Transverse colon (tissue), 4 donors: ENCODE data around the gene SPTBN1. TPM values are rescaled to one million over a fixed set of nuclear protein-coding genes. Genes with fewer than 3 reads are reported as not detected.

Experiments
- DNase-seq: peaks from one replicate; pipeline ENCODE4 v3.0.0-alpha.2; 2019
- H3K27ac ChIP-seq, 4 donors: fragments of 200-600 bp; sonication (generic); 2 replicates each; pipeline ENCODE4 v1.5.1; 2016 to 2018; ENCODE audit warnings: inconsistent platforms in 4 of 4
- H3K27me3 ChIP-seq: fragments of 200-600 bp; sonication (generic); 2 replicates; pipeline ENCODE4 v1.5.1; 2017; ENCODE audit warnings: inconsistent platforms
- H3K36me3 ChIP-seq, 4 donors: fragments of 200-600 bp; sonication (generic); 2 replicates each; pipeline ENCODE4 v1.5.1; 2017 to 2019; ENCODE audit warnings: inconsistent platforms in 4 of 4
- H3K4me1 ChIP-seq, 4 donors: fragments of 200-600 bp; sonication (generic); 2 replicates each; pipeline ENCODE4 v1.5.1; 2017 to 2020; ENCODE audit warnings: inconsistent platforms in 4 of 4
- H3K4me3 ChIP-seq, 4 donors: fragments of 200-600 bp; sonication (generic); 1 replicate in 1 of 4; 2 replicates in 3 of 4; pipeline versions ENCODE4 v1.5.1 to v1.6.1; 2017 to 2019; ENCODE audit warnings: inconsistent platforms in 4 of 4
- H3K9me3 ChIP-seq, 2 donors: fragments of 200-600 bp; sonication (generic); 2 replicates each; pipeline ENCODE4 v1.5.1; 2017 to 2019; ENCODE audit warnings: inconsistent platforms in 2 of 2
- CTCF ChIP-seq, 5 experiments: fragments of 200-600 bp in 3 of 5; fragments of 450-650 bp in 2 of 5; sonication (generic) in 3 of 5; IDR thresholded peaks; 1 replicate in 2 of 5; 2 replicates in 3 of 5; pipeline ENCODE4 v1.5.1; 2016 to 2017; ENCODE audit warnings: antibody characterized with exemption in 5 of 5, inconsistent platforms in 3 of 5, mild to moderate bottlenecking in 2 of 5, moderate library complexity in 1 of 5
- EP300 ChIP-seq: sonication (generic); formaldehyde crosslinking; IDR thresholded peaks from one replicate; pipeline ENCODE4 v1.6.1; 2017; ENCODE audit warnings: antibody characterized with exemption, low read depth
- POLR2A ChIP-seq: fragments of 450-650 bp; IDR thresholded peaks from one replicate; pipeline ENCODE4 v1.6.1; 2016; ENCODE audit warnings: antibody characterized with exemption, mild to moderate bottlenecking, moderate library complexity
- POLR2AphosphoS5 ChIP-seq, 3 donors: sonication (generic); formaldehyde crosslinking; IDR thresholded peaks; one replicate each; pipeline ENCODE4 v1.6.1; 2016; ENCODE audit warnings: antibody characterized with exemption in 3 of 3
- WGBS, 2 donors: methylation state at CpG; one replicate each; pipeline ENCODE4 v1.1.5; 2018; ENCODE audit warnings: low coverage in 1 of 2; 5-methylcytosine and 5-hydroxymethylcytosine counted together
- in situ Hi-C, 4 donors: fragments of 200-750 bp; cut with MboI; loops; one replicate each; pipeline versions ENCODE4 v1.15.0 to v1.15.1; 2017; ENCODE audit warnings: low sequenced_read_pairs in 3 of 4, low pct_ligation_motif_present in 1 of 4, low pct_unique_long_range_greater_than_20kb in 1 of 4
- intact Hi-C: fragments of 100-400 bp; cut with DNase I; formaldehyde crosslinking; loops from one replicate; pipeline ENCODE4 v1.15.1; 2023; ENCODE audit warnings: low total_unique reads
- total RNA-seq, 4 donors: library from RNA; depleted of rRNA; stranded (reverse); fragments of >200 nt; gene quantifications; one replicate each; pipeline ENCODE4 v1.1.0, GENCODE V29; 2016

Gene SPTBN1
- total RNA-seq, 4 donors from 2014 or later: 269 to 301 (median 285) TPM

- Histone ChIP-seq H3K9me3 (no peaks in the 10 kb centered on the region), H3K27me3 (no peaks in the 10 kb centered on the region), H3K4me3 (no peak overlapping the region), H3K36me3 (no peaks in the 10 kb centered on the region), H3K27ac (peak overlapping the region; percentile 77 to 93 (median 87)), H3K4me1 (peaks cover 56 to 100% (median 80%) of the 10 kb centered on the region in 4 donors)
- no peak for TF ChIP-seq CTCF (IDR thresholded peaks at IDR 0.05)
- no peak for TF ChIP-seq EP300
- no peak for TF ChIP-seq POLR2AphosphoS5 (IDR thresholded peaks at IDR 0.05)
- TF ChIP-seq POLR2A: no peak
- intact Hi-C loops: no loop called here
- no peak for DNase-seq
- WGBS, 2 donors: 58 to 71% methylated on average over 5 to 7 of the region's 7 CpGs
- in situ Hi-C loops: no loop called here
Measured at GRCh38 chr2:54581326-54582039, 125.4 kb downstream of the SPTBN1 start.

- H3K4me3 ChIP-seq: no peak overlapping the region
- peak overlapping the region in 3 of 4 donors; percentile 14 to 77 (median 64) for H3K27ac ChIP-seq
- in situ Hi-C loops: no loop called here
- TF ChIP-seq POLR2A: no peak
- no peak for TF ChIP-seq EP300
- no peak for TF ChIP-seq POLR2AphosphoS5 (IDR thresholded peaks at IDR 0.05)
- no peak for TF ChIP-seq CTCF (IDR thresholded peaks at IDR 0.05)
- no peaks in the 10 kb centered on the region for H3K9me3 ChIP-seq
- no peaks in the 10 kb centered on the region for H3K36me3 ChIP-seq
- H3K27me3 ChIP-seq: no peaks in the 10 kb centered on the region
- DNase-seq: no peak
- intact Hi-C loops: no loop called here
- H3K4me1 ChIP-seq: peaks cover 43 to 97% (median 65%) of the 10 kb centered on the region in 4 donors
- 78 to 90% methylated on average over 3 to 5 of the region's 5 CpGs for WGBS, 2 donors
Measured at GRCh38 chr2:54582987-54583386, 126.9 kb downstream of the SPTBN1 start.

- Histone ChIP-seq H3K4me1 (peaks cover 37 to 97% (median 60%) of the 10 kb centered on the region in 4 donors), H3K27ac (peak overlapping the region; percentile 41 to 77 (median 57)), H3K9me3 (no peaks in the 10 kb centered on the region), H3K4me3 (no peak overlapping the region), H3K27me3 (no peaks in the 10 kb centered on the region), H3K36me3 (no peaks in the 10 kb centered on the region)
- TF ChIP-seq CTCF (IDR thresholded peaks at IDR 0.05) (no peak), EP300 (no peak), POLR2AphosphoS5 (IDR thresholded peaks at IDR 0.05) (no peak), POLR2A (no peak)
- DNase-seq: no peak
- intact Hi-C loops (no loop called here), in situ Hi-C loops (no loop called here)
- WGBS, 2 donors: 40 to 51% methylated on average over 1 of the region's 1 CpG
Measured at GRCh38 chr2:54584598-54584997, 128.5 kb downstream of the SPTBN1 start.

GRCh38 chr2:54585136-54585733 lies 129.1 kb downstream of the SPTBN1 start:
- intact Hi-C loops: no loop called here
- Histone ChIP-seq H3K9me3 (no peaks in the 10 kb centered on the region), H3K27ac (peak overlapping the region; percentile 41 to 77 (median 57)), H3K4me3 (no peak overlapping the region), H3K36me3 (no peaks in the 10 kb centered on the region), H3K27me3 (no peaks in the 10 kb centered on the region), H3K4me1 (peaks cover 35 to 97% (median 59%) of the 10 kb centered on the region in 4 donors)
- in situ Hi-C loops: no loop called here
- no peak for DNase-seq
- TF ChIP-seq POLR2AphosphoS5 (IDR thresholded peaks at IDR 0.05): no peak
- no peak for TF ChIP-seq POLR2A
- no peak for TF ChIP-seq EP300
- no peak for TF ChIP-seq CTCF (IDR thresholded peaks at IDR 0.05)
